GM12891 (cell line): ENCODE measurements around the gene INSR.

Source experiments
- PAX5 ChIP-seq: IDR thresholded peaks from 2 replicates; pipeline ENCODE4 v1.6.1; 2011; ENCODE audit warnings: low read length, moderate library complexity, mild to moderate bottlenecking; ENCODE audit not compliant: insufficient read depth, severe bottlenecking
- POLR2A ChIP-seq: IDR thresholded peaks from 2 replicates; pipeline ENCODE4 v1.6.1; 2011; ENCODE audit warnings: low read depth, low read length, control low read depth
- POLR2AphosphoS5 ChIP-seq: IDR thresholded peaks from 2 replicates; pipeline ENCODE4 v1.6.1; 2011; ENCODE audit warnings: low read depth, low read length, control low read depth
- POU2F2 ChIP-seq: IDR thresholded peaks from 2 replicates; pipeline ENCODE4 v1.6.1; 2011; ENCODE audit warnings: low read depth, mild to moderate bottlenecking, control low read depth, low read length, moderate library complexity
- SPI1 ChIP-seq: IDR thresholded peaks from 2 replicates; pipeline ENCODE4 v1.6.1; 2011; ENCODE audit warnings: low read depth, low read length, control low read depth
- TAF1 ChIP-seq: IDR thresholded peaks from 2 replicates; pipeline ENCODE4 v1.6.1; 2011; ENCODE audit warnings: low read depth, low read length, control low read depth

DNA sequence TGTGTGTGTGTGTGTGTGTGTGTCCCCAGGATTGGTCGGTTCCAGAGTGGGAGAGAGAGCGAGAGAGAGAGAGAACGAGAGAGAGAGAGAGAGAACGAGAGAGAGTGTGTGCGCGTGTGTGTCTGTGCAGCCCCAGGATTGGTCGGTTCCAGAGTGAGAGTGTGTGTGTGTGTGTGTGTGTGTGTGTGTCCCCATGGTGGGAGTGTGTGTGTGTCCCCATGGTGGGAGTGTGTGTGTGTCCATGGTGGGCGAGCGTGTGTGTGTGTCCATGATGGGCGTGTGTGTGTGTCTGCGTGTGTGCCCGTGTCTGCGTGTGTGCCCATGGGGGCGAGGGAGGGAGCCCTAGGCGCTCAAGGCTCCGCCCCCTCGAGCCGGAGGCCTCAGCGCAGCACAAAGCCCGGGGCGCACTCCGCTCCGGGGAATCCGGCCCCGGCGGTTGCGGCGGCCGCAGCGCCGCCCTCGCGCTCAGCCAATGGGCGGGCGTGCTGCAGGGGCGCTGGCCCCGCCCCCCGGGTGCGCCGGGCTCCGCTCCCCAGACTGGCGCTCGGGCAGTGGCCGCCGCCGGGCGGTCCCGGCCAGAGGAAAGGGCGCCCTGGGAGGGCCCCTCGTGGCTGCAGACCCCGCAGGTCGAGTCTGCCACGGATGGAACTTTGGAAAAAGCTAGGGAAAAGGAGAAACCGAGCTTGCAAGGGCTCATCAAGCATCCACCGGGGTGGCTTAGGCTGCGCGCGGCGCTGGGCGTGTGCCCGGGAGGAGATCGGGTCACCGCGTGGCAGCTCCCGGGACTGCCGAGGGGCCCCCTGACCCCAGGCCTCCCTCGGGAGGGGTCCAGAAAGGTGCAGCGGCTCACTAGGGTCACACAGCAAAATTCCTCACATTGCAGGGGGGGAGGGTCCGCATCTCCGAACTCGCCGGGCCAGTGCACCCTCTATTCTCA, 96.2 kb downstream of the INSR start:
- 0 out of 2 replicates have a peak, but pooled peaks have one; percentile 39 for TF ChIP-seq POLR2A
- peak; percentile 55; the same call in 1 of the 2 replicates for TF ChIP-seq POLR2AphosphoS5
- peak; percentile 30; the same call in 1 of the 2 replicates for TF ChIP-seq TAF1
- no peak; the same call in 1 of the 2 replicates for TF ChIP-seq POU2F2
- TF ChIP-seq SPI1: no peak
- TF ChIP-seq PAX5: no peak
